ENCODE data around the gene ACER2.

Gene ACER2

GRCh38 chr9:19490269-19490668, 81.5 kb downstream of the ACER2 start:
- no peak for DNase-seq

- DNase-seq = no peak
These were observed 82.0 kb downstream of the ACER2 start for GRCh38 chr9:19490828-19491227.

DNA sequence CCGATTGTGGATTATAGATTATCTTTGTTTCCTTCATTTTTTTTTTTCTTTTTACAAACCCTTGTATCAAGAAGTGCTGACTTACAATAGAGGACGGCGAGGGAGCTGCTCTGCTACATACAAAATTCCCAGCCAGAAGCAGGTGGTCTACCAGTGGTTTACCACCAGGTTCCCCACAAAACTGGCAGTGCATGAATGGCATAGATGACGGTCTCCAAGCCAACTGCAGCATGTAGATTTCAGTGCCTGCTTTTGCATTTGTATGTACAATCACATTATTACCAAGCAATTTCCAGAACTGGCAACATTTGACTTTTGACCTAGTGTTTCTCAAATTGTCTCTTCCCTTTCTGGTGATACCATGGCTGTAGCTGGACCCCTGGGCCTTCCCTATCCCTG, 84.0 kb downstream of the ACER2 start:
- DNase-seq = no peak

GRCh38 chr9:19493174-19493811, 84.5 kb downstream of the ACER2 start:
- DNase-seq = peak; percentile 73

DNA sequence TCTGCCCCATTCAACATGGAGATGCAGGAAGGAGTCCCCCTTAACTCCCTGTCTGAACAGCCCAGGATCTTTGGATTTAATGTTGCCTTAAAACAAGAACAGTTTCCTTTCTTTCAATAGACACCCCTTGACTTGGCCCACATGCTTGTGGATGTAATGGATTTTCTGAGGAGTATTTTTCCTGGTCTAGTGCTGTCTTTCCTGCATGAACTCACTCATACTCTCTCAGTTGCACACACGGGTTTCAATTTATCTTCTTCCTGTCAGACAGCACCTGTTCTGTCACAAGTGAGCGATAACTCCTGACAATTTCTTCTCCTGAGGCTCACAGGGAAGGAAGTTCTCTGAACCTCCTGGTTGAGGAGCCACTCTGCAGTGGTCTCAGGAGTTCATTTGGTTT, 85.1 kb downstream of the ACER2 start:
- no peak for DNase-seq

DNA sequence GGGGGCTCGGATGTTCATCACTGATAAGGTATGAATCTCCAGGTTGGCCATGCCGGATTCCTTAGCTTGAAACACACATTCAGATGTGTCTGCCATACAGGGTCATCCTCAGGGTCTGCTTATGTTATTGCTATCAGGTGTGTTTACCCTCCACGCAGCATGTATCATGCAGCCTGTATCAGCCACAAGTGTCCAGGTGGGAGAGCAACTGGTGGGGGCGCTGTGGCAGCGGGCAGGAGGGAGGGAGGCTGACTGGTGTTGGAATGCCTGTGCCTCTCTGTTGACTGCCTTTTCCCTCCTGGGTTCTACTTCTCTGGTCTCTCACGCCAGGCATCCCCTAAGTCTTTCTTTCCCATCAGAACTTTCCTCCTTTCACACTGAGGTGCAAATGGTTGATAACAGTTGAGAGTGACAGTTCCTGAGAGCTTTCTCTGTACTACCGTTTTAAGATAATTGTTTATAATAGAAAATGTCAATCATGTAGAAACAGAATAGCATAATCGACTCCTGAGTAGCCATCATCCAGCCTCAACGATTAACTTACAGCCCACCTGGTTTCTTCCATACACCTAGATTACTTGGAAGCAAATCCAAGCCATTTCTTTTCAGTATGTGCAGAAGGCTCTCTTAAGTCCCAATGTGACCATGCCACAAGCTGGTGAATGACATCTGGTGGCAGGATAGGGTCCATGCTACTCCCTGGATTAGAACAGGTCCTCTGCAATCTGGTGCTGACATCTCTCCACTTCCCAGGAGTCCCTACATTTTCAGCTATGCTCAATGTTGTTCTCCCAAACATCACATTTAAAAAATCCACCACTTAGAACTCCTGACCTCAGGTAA, 86.6 kb downstream of the ACER2 start:
- DNase-seq = no peak

DNA sequence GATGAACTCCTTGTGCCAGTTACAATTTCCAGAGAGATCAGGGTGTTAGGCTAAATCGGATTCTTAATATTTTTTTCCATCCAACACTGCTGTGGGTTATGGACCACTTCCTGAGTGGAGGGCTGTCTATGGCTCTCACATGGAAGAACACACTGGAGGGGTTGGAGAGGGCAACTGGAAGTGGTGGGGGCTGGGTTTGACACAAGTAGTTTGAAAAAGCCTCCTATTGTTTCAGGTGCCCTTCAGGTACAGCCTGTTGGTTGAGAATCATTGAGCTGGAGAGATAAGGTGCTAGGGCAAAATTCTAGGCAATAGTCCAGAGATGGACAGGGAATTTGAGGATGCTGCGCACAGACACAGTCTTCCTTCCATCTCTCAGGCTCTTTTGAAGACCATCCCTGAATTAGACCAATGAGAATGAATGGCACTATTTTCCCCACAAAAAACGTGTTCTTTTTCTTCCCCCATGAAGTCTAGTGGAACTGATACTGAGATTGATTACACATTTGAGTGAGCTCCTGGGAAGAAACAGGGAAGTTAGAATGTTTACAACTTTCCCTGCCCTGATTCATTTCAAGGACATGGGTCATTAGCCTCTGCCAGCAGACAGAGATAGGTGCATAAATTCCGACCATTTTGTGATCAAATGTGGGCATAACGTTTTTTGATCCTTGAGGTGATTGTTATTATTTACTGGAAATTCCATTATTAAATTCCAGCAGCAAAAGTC, 87.7 kb downstream of the ACER2 start:
- no peak for DNase-seq

DNA sequence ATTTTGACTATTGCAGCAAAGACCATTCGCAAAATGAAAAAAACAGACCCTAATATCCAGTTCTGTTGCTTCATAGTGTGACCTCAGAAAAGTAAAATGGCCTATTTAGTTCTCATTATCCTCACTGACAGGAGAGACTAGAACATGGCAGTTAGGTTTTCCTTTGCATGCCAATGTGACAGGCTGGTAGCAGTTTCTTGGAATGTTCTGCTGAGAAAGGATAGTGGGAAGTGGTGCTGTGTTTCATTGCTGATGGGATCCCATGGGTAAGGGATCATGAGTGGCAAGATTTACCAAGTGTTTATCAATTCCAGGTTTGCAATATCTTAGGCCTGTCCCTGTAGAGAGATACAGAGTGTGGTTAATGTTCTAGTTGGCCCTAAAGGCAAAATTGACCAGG, 88.5 kb downstream of the ACER2 start:
- DNase-seq = no peak

DNA sequence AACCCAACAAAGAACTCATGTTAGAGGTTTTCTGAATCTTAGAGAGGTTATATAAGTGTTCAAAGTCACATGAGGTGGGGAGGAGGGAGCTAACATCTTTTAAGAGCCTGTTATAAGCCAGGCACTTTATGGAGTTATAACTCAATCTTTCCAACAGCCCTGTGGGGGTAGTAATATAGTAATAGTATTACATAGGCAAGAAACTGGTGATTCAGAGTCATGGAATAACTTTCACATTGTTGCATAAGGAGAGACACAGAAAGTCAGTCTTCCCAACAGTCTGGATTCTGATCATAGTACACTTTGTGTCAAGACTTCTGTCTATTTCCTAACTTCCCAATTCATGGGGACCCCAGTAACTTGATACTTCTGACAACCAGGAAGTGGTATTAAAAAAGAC, 89.2 kb downstream of the ACER2 start:
- DNase-seq = no peak

All from islet precursor cell (in vitro differentiated cells).